ENCODE data around the gene GSX2. TPM values are rescaled to one million over a fixed set of nuclear protein-coding genes. Genes with fewer than 3 reads are reported as not detected.

The GSX2 gene
- polyA plus RNA-seq, 1 donor (not counting 4 experiments of a cell fraction or from before 2014, with no cell fraction given), result not detected

GRCh38 chr4:54064317-54065111, 35.4 kb upstream of the GSX2 start, which contains the start of gene CHIC2:
TSS of gene CHIC2 (minus strand) at chr4:54064605. CDS start at chr4:54064300, 305 bp downstream.
- H3K9me3 ChIP-seq (ENCODE audit: control insufficient read depth, low read depth, low read length), result no peaks in the 10 kb centered on the region
- H3K4me2 ChIP-seq (ENCODE audit: control insufficient read depth, extremely low read depth, insufficient read depth, low read depth, low read length), result peak within 1 kb of the TSS; percentile 93
- peak within 1 kb of the TSS; percentile 95 to 97 (median 96) for H3K4me3 ChIP-seq (ENCODE audit: control insufficient read depth in 2 of 3, extremely low read depth in 1 of 3, insufficient read depth in 2 of 3, low read depth in 1 of 3, low read length in 3 of 3)
- FAIRE-seq (no peak), DNase-seq (ENCODE audit: low read depth, low spot score) (no peak)
- H3K79me2 ChIP-seq (ENCODE audit: control insufficient read depth, insufficient read depth, low read length), result peaks cover 49% of the 10 kb centered on the region
- H3K36me3 ChIP-seq (ENCODE audit: control insufficient read depth in 2 of 2, extremely low read depth in 1 of 2, insufficient read depth in 2 of 2, low read length in 2 of 2), result peaks cover 0 to 4% of the 10 kb centered on the region in 2 experiments
- H2AFZ ChIP-seq (ENCODE audit: control insufficient read depth, low read length), result peak within 1 kb of the TSS; percentile 64
- H4K20me1 ChIP-seq (ENCODE audit: control insufficient read depth, extremely low read depth, insufficient read depth, low read length), result no peaks in the 10 kb centered on the region
- no peaks in the 10 kb centered on the region for H3K9me1 ChIP-seq (ENCODE audit: control insufficient read depth, extremely low read depth, insufficient read depth, low read length)
- TF ChIP-seq EZH2 (IDR thresholded peaks at IDR 0.05; ENCODE audit: low read length), result no peak
- TF ChIP-seq, protein P1, sequence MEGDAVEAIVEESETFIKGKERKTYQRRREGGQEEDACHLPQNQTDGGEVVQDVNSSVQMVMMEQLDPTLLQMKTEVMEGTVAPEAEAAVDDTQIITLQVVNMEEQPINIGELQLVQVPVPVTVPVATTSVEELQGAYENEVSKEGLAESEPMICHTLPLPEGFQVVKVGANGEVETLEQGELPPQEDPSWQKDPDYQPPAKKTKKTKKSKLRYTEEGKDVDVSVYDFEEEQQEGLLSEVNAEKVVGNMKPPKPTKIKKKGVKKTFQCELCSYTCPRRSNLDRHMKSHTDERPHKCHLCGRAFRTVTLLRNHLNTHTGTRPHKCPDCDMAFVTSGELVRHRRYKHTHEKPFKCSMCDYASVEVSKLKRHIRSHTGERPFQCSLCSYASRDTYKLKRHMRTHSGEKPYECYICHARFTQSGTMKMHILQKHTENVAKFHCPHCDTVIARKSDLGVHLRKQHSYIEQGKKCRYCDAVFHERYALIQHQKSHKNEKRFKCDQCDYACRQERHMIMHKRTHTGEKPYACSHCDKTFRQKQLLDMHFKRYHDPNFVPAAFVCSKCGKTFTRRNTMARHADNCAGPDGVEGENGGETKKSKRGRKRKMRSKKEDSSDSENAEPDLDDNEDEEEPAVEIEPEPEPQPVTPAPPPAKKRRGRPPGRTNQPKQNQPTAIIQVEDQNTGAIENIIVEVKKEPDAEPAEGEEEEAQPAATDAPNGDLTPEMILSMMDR (optimal IDR thresholded peaks at IDR 0.05 in 1 of 3, IDR thresholded peaks at IDR 0.05 in 1 of 3, conservative IDR thresholded peaks at IDR 0.05 in 1 of 3; ENCODE audit: extremely low read depth in 1 of 3, insufficient read depth in 2 of 3, low read length in 3 of 3), result no peak
- H3K27ac ChIP-seq (ENCODE audit: control insufficient read depth, insufficient read depth, low read length), result peak within 1 kb of the TSS; percentile 92
- H3K27me3 ChIP-seq (ENCODE audit: control insufficient read depth, extremely low read depth, insufficient read depth, low read length), result no peaks in the 10 kb centered on the region
- dilution Hi-C loops (cut with MboI; ENCODE audit: extremely low pct_ligation_motif_present, low sequenced_read_pairs), result no loop called here
- peak within 1 kb of the TSS; percentile 98 for H3K9ac ChIP-seq (ENCODE audit: control insufficient read depth, extremely low read depth, insufficient read depth, low read length)
- H3K4me1 ChIP-seq (ENCODE audit: control insufficient read depth, extremely low read depth, insufficient read depth, low read length), result peaks cover 49% of the 10 kb centered on the region

GRCh38 chr4:54065282-54066087, 34.5 kb upstream of the GSX2 start:
- Histone ChIP-seq H2AFZ (ENCODE audit: control insufficient read depth, low read length) (peak overlapping the region; percentile 64), H3K4me3 (ENCODE audit: control insufficient read depth in 2 of 3, extremely low read depth in 1 of 3, insufficient read depth in 2 of 3, low read depth in 1 of 3, low read length in 3 of 3) (peak overlapping the region in 1 of 3 experiments; percentile 95), H3K27ac (ENCODE audit: control insufficient read depth, insufficient read depth, low read length) (peak overlapping the region; percentile 92), H3K36me3 (ENCODE audit: control insufficient read depth in 2 of 2, extremely low read depth in 1 of 2, insufficient read depth in 2 of 2, low read length in 2 of 2) (peaks cover 0 to 4% of the 10 kb centered on the region in 2 experiments), H3K27me3 (ENCODE audit: control insufficient read depth, extremely low read depth, insufficient read depth, low read length) (no peaks in the 10 kb centered on the region), H3K9me1 (ENCODE audit: control insufficient read depth, extremely low read depth, insufficient read depth, low read length) (no peaks in the 10 kb centered on the region), H3K4me2 (ENCODE audit: control insufficient read depth, extremely low read depth, insufficient read depth, low read depth, low read length) (peak overlapping the region; percentile 91), H3K9me3 (ENCODE audit: control insufficient read depth, low read depth, low read length) (no peaks in the 10 kb centered on the region), H3K4me1 (ENCODE audit: control insufficient read depth, extremely low read depth, insufficient read depth, low read length) (peaks cover 49% of the 10 kb centered on the region), H3K79me2 (ENCODE audit: control insufficient read depth, insufficient read depth, low read length) (peaks cover 39% of the 10 kb centered on the region), H3K9ac (ENCODE audit: control insufficient read depth, extremely low read depth, insufficient read depth, low read length) (peak overlapping the region; percentile 98), H4K20me1 (ENCODE audit: control insufficient read depth, extremely low read depth, insufficient read depth, low read length) (no peaks in the 10 kb centered on the region)
- FAIRE-seq (peak; percentile 29), DNase-seq (ENCODE audit: low read depth, low spot score) (no peak)
- TF ChIP-seq, protein P1 (optimal IDR thresholded peaks at IDR 0.05 in 1 of 3, IDR thresholded peaks at IDR 0.05 in 1 of 3, conservative IDR thresholded peaks at IDR 0.05 in 1 of 3; ENCODE audit: extremely low read depth in 1 of 3, insufficient read depth in 2 of 3, low read length in 3 of 3), result no peak
- TF ChIP-seq EZH2 (IDR thresholded peaks at IDR 0.05; ENCODE audit: low read length), result no peak
- dilution Hi-C loops (cut with MboI; ENCODE audit: extremely low pct_ligation_motif_present, low sequenced_read_pairs), result no loop called here
